D721Med (cell line): Measurements from ENCODE around the gene HELZ2.

Source experiments
- DNase-seq: peaks from one replicate; pipeline ENCODE4 v3.0.0; 2011; ENCODE audit warnings: low spot score; ENCODE audit not compliant: insufficient read length
- FAIRE-seq: peaks from 2 replicates; lab custom pipeline; 2011; peaks lifted over from hg19 to GRCh38; lab: Jason Lieb, UNC
- CTCF ChIP-seq: IDR thresholded peaks from 2 replicates; pipeline ENCODE4 v1.5.1; 2012; ENCODE audit warnings: mild to moderate bottlenecking, control low read depth; ENCODE audit not compliant: insufficient read depth; ENCODE audit errors: missing control alignments

HELZ2 gene

GRCh38 chr20:63544958-63545516 lies 29.0 kb downstream of the HELZ2 start:
- no peak for DNase-seq
- no peak for TF ChIP-seq CTCF
- FAIRE-seq: no peak

DNA sequence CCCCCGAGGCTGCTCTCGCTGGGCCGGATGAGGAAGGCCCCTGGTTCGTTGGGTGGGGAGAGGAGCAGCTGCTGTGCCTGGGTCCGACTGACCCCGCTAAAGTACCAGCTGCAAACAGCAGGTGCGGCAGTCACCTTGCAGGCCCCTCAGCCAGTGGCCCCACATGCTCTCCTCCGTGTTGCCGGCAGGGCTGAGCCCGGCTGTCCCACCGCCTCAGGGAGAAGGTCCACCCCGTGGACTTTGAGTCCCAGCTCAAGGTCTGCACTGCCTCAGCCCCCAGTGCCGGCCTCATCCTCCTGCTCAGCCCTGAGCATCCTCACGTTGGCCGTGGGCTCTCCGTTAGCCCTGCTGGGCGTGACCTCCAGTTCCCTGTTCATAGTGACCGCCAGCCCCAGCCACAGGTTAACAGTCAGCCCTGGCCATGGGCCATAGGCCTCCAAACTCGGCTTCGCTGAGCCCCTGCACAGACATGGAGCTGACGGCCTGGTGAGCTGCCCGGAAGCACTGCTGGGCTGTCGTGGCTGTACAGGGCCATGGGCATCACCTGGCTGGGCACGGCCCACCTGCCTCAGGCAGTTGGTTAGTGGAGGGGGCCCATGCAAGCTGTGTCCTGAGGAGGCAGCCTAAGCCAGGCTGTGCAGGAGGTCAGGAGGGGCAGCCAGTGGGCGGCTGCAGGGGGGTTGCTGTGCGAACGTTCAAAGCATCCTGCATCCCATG lies 29.6 kb downstream of the HELZ2 start:
- no peak for DNase-seq
- FAIRE-seq: no peak

GRCh38 chr20:63543733-63544132 lies 30.3 kb downstream of the HELZ2 start:
- DNase-seq (no peak), FAIRE-seq (no peak)
- no peak for TF ChIP-seq CTCF

More for the DNA sequence above, 29.6 kb downstream of the HELZ2 start:
- TF ChIP-seq CTCF: no peak

DNA sequence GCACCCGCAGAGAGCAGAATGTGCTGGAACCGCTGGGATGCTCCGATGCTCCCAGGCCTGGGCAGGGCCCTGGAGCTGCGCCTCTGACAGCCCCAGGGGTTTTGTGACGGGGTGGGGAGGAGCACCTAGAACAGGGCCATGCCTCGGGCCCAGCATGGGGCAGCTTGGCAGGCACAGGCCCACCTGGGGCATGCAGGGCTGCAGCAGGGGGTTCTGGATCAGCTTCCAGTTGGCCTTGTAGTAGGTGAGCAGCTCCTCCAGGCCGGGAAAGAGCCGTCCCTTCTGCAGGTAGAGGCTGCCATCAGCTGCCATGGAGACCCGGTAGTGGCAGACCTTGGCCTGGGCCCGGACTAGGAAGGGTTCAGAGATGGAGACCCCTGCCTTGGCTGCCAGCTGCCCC lies 30.9 kb downstream of the HELZ2 start:
- no peak for TF ChIP-seq CTCF
- no peak for DNase-seq
- FAIRE-seq: no peak

- TF ChIP-seq CTCF: no peak
- DNase-seq: no peak
- no peak for FAIRE-seq
Measured at GRCh38 chr20:63542696-63543095, 31.3 kb downstream of the HELZ2 start.

DNA sequence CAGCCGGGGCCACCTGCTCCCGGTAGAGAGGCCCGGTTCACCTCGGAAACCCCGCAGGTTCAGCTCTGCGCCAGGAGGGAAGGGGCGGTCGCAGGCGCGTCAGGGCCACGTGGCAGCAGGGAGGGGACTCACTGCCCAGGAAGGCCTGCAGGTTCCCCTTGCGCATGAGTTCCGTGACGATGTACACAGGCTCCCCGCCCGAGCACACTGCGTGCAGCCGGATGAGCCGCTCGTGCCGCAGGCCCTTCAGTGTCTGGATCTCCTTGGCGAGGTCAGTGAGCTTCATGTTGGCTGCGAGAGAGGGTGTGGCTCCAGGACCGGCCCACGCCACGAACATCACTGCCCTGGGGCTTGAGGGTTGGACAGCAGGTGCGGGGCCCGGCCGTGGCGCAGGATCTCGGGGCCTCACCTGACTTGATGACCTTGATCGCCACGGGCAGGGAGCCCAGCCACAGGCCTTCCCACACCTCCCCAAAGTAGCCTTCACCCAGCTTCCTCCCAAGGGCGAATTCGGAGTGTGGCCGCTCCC lies 31.9 kb downstream of the HELZ2 start:
- DNase-seq: no peak
- no peak for FAIRE-seq
- no peak for TF ChIP-seq CTCF

- no peak for DNase-seq
- no peak for FAIRE-seq
- TF ChIP-seq CTCF: no peak
Measured at GRCh38 chr20:63541371-63541770, 32.7 kb downstream of the HELZ2 start.
